Renal pelvis (tissue), 4 donors: ENCODE results near the gene PDGFA. TPM values are rescaled to one million over a fixed set of nuclear protein-coding genes. Genes with fewer than 3 reads are reported as not detected.
A peak's percentile ranks its signal among the peaks of the same experiment; 100 is the strongest.

Experiments used
- DNase-seq: peaks from one replicate; pipeline ENCODE4 v3.0.0-alpha.2; 2013
- polyA plus RNA-seq, 3 donors: library from polyadenylated mRNA; unstranded; fragments of 120-200 nt; gene quantifications; one replicate each; pipeline ENCODE4 v1.2.1, GENCODE V29; 2013; ENCODE audit not compliant: insufficient read length in 3 of 3

PDGFA gene
- polyA plus RNA-seq, 3 donors, result 46.8 to 54.5 (median 47.9) TPM

- DNase-seq, result peak; percentile 80
Measured at GRCh38 chr7:521221-522070, 1.8 kb upstream of the PDGFA start.

DNA sequence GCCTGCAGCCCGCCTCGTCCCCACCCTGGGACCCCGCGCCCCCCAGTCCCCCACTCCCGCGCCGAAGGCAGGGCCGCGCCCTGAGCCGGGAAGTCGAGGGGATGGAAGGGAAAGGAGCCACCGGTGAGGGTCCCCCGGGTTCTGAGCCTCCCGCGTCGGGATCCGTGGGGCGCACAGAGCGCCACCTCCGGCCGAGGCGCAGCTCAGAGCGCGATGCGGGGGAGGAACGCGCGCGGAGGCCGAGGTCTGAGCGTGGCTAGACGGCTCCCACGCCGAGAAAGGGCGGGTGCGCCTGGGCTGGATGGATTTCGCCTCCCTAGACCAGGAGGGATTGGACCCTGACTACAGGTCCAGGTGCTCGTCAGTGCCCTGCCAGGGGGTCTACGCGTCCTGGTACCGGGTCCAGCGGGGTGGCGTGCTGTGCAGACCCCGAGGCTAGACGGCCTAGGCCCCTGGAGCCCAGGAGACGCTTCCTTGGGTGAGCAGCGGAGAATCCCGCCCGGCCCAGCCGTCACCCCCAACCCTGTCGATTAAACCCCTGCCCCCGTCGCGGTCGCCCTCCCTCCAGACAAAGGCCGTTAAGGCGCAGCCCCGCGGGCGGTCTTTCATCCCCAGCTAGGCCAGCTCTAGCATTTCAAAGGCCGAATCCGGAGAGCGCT is 986 bp upstream of the PDGFA start:
- no peak for DNase-seq

GRCh38 chr7:518630-519483 is 789 bp downstream of the PDGFA start:
- peak; percentile 77 for DNase-seq

DNA sequence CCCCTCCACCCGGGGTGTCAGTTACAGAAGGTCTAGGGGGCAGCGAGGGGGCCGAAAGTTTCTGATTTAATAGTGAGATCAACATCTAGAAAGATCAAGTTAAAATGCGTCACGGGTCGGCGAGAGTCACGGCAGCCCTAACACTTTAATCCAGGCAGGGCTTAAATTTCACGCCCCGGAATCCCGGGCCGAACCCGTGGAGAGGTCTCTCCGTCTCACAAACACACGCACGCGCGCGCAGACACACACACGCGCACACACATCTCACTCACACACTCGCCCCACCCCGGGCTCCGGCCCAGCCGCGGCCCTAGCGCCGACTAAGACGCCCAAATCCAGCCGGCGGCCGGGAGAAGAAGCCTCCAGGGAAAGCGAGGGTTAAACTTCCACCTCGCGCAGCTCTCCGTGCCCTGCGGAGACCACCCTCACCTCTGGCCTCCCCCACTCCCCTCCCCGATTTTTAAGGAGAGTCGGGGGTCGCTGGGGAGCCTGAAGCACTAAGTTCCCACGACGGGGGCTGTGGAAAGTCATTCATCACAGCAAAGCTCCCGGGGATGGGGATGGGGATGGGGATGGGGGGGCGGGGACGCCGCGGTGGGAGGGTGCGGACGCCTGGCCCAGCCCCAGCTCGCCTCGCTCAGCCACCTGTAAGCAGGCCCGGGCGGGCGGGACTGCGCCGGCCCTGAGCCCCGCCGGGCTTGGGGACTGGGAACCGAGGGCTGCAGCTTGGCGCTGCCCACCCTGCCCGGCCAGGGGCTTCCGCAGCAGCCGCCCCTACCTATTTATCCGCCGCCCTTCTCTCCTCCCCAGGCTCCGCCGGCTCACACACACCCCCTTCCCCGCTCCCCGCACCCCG is 1.6 kb downstream of the PDGFA start:
- no peak for DNase-seq

DNA sequence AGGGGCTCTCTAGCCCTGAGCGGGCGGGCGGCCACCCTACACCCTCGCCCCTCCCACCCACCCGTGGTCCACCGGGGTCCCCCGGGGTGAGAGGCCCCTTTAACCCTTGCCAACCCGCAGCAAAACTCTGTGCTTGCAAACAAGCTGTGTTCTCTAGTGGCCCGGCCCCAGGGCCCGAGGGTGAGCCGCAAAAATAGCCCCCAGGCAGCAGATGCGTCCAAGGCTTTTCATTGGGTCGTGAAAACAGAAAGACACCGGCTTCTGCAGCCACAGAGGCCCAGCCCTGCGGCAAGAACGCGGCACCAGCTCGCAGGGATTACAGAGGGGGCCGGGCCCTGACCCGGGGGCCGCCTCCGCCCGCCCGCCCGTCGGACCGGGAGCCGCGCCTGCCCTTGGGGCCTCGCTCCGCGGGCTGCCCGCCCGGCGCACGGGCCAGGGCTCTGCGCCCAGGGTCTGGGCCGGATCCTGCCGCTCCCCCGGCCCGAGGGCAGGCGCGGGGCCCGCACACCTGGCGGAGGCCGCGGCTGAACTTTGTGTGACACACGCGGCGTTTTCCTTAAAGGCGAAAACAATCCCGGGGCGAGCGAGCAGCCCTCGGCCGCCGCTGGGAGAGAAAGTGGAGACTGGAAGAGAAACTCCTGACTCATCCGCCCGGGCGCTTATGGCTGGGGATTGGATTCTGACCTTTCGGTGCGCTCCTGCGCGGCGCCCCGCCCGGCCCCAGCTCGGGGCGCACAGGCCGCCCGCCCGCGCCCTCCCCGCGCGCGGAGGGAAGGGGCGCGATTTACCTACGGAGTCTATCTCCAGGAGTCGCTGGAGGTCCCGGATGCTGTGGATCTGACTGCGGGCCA is 2.8 kb downstream of the PDGFA start:
- no peak for DNase-seq

DNA sequence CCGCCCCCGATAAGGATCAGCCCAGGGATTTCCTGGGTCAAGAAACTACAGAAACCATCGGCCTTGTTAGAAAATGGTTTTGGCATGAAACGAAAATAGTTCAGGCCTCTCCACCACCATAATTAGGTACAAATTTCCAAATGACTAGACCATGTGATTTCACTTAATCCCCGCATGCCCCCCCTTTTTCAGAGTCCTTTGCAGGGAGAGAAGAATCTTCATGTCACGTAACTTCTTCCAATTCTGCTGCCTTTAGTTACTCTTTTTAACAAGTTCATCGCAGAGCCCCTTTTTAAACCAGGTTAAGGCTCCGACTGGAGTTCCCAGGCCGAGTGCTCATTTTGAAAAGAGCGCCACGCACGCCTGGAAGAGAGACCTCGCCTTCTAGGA is 3.4 kb downstream of the PDGFA start:
- no peak for DNase-seq

- DNase-seq, result no peak
Measured at GRCh38 chr7:515628-516027, 4.0 kb downstream of the PDGFA start.

DNA sequence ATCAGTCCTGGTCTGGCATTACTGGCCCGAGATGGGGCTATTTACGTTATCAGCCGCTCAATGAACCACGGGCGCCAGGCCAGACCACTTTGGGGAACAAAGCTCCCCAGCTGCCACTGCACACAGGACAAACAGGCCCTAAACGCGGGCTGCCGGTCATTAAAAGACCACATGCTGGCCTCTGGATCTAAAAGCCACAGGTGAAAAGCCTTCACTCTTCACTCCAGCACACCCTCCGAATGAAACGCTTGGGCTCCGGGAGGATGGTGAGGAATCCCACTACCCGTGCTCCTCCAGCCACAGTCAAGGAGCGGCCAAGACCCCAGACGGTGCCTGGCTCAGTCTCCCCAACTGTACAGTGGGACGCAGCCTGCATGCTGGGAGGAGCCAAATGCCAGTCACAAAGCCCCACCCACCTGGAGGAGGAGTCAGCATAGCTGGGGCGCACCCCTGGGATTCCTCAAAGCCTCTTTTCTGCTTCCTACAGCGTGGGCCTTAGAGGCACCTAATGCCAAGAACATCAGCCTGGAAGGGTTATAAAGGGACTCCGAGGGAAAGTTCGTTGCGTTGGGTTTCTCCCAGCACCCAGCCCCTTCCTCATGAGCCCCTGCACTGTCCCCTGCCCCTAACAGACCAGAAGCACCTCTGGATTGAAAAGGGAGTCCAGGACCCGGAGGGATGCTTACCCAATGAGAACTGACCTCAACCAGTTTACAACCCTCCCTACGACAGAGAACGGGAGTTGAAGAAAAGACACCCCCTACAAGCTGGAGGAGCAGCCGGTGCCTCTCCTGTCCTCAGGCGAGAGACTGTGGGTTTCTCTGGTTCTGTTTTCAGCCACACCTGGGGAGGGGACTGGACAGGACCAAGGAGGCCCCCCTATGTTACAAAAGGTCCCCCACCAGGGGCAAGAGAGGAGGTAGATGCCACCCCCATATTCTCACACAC is 4.7 kb downstream of the PDGFA start:
- no peak for DNase-seq

- no peak for DNase-seq
Measured at GRCh38 chr7:514242-514641, 5.4 kb downstream of the PDGFA start.

DNA sequence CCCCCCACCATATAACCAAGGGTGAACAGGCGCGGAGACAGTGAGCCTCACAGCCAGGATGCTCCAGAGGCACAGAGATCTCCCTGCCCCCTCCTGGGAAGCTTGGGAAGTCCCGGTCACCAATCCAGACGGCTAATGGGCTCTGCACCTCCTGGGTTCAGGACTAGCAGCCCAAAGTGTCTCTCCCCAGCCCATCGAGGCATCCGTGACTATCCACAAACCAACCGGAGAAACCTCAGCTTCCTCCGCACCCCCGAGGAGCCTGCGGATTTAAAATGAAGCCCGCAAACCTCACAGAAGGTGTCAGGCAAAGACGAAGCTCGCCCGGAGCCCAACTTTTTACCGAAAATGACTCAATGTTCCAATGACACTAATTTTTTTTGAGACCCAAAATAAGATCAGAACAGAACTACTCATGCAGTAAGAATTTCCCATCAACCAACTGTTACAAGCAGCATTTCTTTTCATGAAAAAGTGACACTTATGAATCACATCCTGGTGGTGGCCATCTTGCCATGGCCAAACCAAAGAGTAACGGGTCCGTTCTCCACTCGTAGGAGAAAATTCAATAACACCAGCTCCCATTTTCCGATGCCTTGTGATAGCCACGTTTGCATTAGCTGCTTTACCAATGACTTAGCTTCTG is 6.0 kb downstream of the PDGFA start:
- DNase-seq, result no peak

DNA sequence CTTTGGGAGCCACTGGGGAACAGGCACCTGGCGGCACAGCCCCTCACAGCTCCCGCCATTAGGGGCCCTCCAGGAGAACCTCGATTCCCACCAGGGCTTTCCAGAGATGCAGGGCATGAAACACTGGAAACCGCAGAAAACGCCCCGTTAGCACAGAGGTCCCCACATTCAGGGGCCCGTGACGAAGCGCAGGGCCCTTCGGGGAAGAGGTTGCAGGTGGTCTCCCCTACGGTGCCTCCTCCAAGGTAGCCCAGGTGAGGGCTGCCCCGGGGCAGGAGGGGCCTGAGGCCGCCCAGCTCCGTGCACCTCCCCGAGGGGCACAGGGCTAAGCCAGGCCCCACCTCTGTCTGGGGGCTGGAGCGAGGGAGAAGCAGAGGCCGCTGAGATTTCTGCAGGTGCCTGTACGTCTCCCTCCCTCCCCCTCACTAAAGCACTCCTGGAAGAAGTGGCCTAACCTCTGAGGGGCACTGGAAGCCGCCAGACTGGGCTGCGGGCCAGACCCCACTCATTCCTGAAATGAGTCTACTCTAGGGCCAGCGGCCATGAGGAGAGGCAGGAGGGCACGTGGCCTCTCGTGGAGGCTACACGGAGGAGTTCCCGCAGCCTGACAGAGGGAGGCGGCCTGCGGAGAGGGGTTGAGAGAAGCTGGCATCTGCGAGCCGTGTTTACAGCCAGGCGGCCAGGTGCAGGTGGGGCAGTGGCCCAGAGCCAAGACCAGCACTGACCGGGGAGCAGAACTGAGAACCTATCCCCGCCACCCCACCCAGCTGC is 6.9 kb downstream of the PDGFA start:
- DNase-seq, result no peak

GRCh38 chr7:512146-512510 is 7.5 kb downstream of the PDGFA start:
- DNase-seq, result no peak

DNA sequence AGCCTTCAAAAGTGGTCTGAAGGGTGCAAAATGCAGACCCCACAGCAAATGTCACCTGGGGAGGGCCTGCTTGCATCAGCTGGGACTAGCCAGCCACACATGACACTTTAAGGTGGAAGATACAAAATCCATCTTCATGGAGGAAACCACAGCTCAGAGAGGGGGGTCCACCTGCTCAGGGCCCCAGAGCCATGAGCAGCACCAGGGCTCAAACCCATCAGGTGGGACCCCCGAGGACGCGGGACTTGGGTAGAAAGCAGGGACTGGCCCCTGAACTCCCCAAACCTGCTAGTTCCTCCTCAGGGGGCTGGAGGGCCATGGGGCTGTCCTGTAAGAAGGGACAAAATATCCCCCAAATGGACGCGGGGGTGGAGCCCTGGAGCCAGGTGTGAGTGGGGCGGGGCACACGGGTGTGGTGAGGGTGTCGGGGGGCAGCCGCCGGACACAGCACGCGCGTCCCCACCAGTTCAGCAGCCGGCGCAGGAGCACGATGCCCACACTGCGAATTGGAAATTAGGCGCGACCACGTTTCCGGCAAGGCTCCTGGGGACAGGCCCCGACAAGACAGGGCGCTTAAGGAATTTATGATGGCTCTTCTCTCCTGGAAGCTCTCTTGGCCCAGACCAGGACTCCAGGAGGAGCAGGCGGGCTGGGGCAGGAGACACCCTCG is 8.0 kb downstream of the PDGFA start:
- no peak for DNase-seq

- no peak for DNase-seq
Measured at GRCh38 chr7:510782-511281, 8.8 kb downstream of the PDGFA start.

GRCh38 chr7:510131-510481 is 9.5 kb downstream of the PDGFA start:
- no peak for DNase-seq

- no peak for DNase-seq
Measured at GRCh38 chr7:509426-510130, 10.1 kb downstream of the PDGFA start.
